Spinal cord (tissue), 10 donors: Measurements from ENCODE around the gene PLK5. TPM values are rescaled to one million over a fixed set of nuclear protein-coding genes. Genes with fewer than 3 reads are reported as not detected.

Source experiments
- DNase-seq, 6 donors: peaks; one replicate each; pipeline versions ENCODE4 v3.0.0 to v3.0.0-alpha.2; 2013 to 2015; ENCODE audit warnings: low spot score in 6 of 6, low read depth in 4 of 6
- H3K27ac ChIP-seq: one replicate; pipeline ENCODE4 v1.5.1; 2013; ENCODE audit warnings: low read depth, low read length, control low read depth
- H3K27me3 ChIP-seq: one replicate; pipeline ENCODE4 v1.6.1; 2013; ENCODE audit warnings: low read length; ENCODE audit not compliant: control insufficient read depth, insufficient read depth
- H3K36me3 ChIP-seq: one replicate; pipeline ENCODE4 v1.6.1; 2013; ENCODE audit warnings: low read length; ENCODE audit not compliant: control insufficient read depth, insufficient read depth
- H3K4me1 ChIP-seq: one replicate; pipeline ENCODE4 v1.6.1; 2013; ENCODE audit warnings: low read length; ENCODE audit not compliant: control insufficient read depth, insufficient read depth
- H3K4me3 ChIP-seq: one replicate; pipeline ENCODE4 v1.5.1; 2013; ENCODE audit warnings: low read depth, low read length, control low read depth
- H3K9me3 ChIP-seq: one replicate; pipeline ENCODE4 v1.6.1; 2013; ENCODE audit warnings: low read length; ENCODE audit not compliant: control insufficient read depth, insufficient read depth
- WGBS: methylation state at CpG from one replicate; pipeline ENCODE4 v1.1.5; 2013; ENCODE audit warnings: missing lambda C conversion rate; ENCODE audit not compliant: insufficient coverage; 5-methylcytosine and 5-hydroxymethylcytosine counted together
- polyA plus RNA-seq, 2 donors: library from polyadenylated mRNA; unstranded; fragments of 120-200 nt; gene quantifications; one replicate each; pipeline ENCODE4 v1.2.1, GENCODE V29; 2013; ENCODE audit not compliant: insufficient read length in 2 of 2
- total RNA-seq, 2 donors: library from RNA; depleted of rRNA in 1 of 2; stranded (reverse); fragments of 120-200 nt in 1 of 2; fragments of >200 nt in 1 of 2; gene quantifications; one replicate each; pipeline versions ENCODE4 v1.2.3 to v1.2.4, GENCODE V29; 2013 to 2014
- donor health status: healthy.

The PLK5 gene
- total and polyA plus RNA-seq, 4 donors: 0.59 to 5.9 (median 2.4) TPM

DNA sequence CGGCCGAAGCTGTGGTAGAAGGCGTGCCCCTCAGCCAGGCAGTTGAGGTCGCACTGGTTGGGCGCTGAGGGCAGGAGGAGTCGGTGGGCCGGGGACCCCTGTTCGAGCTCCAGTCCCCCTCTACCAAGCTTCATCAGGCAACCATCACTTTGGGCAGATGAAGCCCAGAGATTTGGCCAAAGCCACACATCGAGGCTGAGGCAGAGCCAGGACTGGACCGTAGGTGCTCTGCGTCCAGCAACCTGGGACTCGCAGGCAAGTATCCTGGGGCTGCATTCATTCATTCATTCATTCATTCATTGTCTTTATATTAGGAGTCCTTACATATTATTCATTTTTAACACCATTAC is 15.4 kb upstream of the PLK5 start:
- Histone ChIP-seq H3K27me3 (peaks cover 42% of the 10 kb centered on the region), H3K9me3 (no peaks in the 10 kb centered on the region), H3K4me3 (peak overlapping the region; percentile 19), H3K36me3 (peaks cover 2% of the 10 kb centered on the region), H3K4me1 (peaks cover 35% of the 10 kb centered on the region), H3K27ac (peak overlapping the region; percentile 42)
- no peak for DNase-seq
- 34% methylated on average over 10 of the region's 12 CpGs for WGBS

DNA sequence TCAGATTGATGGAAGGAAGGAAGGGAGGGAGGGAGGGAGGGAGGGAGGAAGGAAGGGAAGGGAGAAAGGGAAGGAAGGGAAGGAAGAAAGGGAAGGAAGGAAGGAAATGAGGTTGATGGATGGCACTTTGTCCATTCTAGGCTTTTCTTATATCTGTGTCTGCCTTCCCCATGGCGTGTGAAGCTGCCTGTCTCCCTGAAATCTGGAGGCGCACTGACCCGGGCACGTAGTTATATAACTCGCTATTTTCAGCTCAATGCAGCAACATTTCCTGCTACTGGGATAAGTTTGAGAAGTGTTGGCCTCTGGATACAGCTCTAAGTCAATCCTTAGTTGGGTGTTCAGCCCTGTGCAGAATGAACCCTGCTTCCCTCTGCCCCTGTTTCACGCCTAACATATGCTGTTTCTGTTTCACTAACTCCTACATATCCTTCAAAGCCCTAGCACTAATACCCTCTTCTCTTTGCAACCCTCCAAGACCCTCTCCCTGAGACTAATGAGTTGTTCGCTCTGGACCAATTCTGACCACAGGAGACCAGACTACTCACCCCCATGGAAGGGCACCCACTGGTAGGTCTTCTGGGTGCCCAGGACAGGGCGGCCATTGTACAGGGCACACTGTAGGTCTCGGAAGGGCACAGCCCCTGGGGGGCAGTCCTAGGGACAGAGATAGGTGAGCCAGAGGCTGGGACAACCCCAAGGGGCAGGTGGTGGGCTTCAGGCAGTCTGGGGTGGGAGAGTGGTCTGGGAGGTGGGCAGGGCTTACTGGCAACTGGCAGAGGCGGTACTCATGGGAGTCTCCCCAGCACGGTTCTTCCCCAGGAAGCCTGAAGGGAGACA is 14.1 kb upstream of the PLK5 start:
- H3K27ac ChIP-seq: no peak overlapping the region
- peaks cover 29% of the 10 kb centered on the region for H3K4me1 ChIP-seq
- no peak overlapping the region for H3K4me3 ChIP-seq
- peaks cover 2% of the 10 kb centered on the region for H3K36me3 ChIP-seq
- no peaks in the 10 kb centered on the region for H3K9me3 ChIP-seq
- DNase-seq: no peak
- WGBS: 82% methylated on average over 6 of the region's 11 CpGs
- peaks cover 44% of the 10 kb centered on the region for H3K27me3 ChIP-seq

DNA sequence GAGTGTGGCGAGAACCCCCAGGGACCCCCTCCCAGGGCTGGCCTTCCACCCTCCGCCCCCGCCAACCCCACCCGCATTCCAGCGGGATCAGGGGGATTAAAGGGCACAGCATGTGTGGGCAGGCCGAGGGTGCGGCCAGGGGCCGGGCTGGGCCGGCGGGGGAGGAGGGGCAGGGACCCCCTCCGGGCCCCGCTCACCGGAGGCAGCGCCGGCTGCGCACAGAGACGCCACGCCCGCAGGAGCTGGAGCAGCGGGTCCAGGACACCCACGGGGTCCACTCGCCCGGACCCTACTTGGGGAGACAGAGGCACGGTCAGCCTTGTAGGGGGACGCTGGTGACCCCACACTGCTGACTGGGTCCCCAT is 13.5 kb upstream of the PLK5 start:
- no peaks in the 10 kb centered on the region for H3K9me3 ChIP-seq
- DNase-seq: no peak
- H3K36me3 ChIP-seq: peaks cover 2% of the 10 kb centered on the region
- no peak overlapping the region for H3K4me3 ChIP-seq
- H3K4me1 ChIP-seq: peaks cover 29% of the 10 kb centered on the region
- H3K27me3 ChIP-seq: peaks cover 47% of the 10 kb centered on the region
- WGBS: 17% methylated on average over 20 of the region's 25 CpGs
- H3K27ac ChIP-seq: no peak overlapping the region

DNA sequence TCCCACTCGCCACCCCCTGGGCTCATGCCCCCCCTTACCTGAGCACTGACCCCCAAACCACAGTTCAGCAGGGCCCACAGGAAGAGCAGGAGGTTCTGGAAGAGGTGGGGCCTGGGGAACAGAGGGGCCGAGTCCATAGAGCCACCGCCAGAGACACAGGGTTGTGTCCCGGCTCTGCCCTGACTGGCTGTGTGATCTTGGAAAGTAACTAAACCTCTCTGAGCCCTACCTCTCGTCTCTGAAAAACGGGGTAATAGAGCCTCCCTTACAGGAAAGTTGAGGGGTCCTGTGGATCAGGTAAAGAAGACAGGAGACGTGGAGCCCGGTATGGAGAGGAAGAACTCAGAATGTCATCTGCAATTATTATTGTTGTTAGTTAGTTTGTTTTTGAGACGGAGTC is 13.1 kb upstream of the PLK5 start:
- 48% methylated on average over 8 of the region's 9 CpGs for WGBS
- H3K9me3 ChIP-seq: no peaks in the 10 kb centered on the region
- H3K4me3 ChIP-seq: no peak overlapping the region
- H3K27me3 ChIP-seq: peaks cover 45% of the 10 kb centered on the region
- H3K27ac ChIP-seq: no peak overlapping the region
- DNase-seq: no peak
- H3K4me1 ChIP-seq: peaks cover 29% of the 10 kb centered on the region
- peaks cover 2% of the 10 kb centered on the region for H3K36me3 ChIP-seq

DNA sequence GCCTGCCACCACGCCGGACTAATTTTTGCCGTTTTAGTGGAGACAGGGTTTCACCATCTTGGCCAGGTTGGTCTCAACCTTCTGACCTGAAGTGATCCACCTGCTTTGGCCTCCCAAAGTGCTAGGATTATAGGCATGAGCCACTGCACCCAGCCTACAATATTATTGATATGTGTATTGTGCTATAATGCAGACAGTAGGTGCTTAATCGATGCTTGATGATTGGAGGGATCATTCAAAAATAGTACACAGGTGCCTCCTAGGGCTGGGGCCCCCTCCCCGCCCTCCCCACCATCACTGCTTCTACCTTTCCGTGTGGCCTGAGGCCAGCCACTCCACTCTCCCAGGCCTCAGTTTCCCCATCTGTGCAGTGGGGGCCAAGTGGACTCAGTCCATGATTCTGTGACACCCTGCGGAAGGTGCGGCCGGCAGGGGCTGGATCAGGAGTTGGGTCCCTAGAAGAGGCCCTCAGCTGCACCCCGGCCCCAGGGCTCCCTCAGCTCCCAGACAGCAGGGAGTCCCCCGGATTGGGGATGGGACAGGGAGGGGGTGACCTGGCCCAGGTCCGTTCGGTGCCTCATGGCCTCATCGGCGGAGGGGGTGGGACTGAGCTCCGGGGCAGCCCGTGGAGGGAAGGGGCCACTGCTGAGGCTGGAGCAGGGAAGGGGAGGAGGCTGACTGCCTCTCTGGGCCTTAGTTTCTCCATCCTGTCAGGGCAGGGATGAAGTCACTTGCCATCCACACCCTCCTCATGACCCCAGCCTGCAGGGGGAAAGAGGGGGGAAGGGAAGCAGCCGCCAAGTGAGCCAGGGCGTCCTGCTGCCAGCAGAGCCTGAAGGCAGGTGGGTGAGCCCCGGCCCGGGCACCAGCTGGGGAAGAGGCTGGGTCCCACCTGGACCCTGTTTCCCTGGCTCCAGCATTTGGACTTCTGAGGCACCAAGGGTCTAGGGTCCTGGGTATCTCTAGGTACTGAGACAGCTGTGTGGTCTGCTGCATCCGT is 12.3 kb upstream of the PLK5 start:
- no peak overlapping the region for H3K27ac ChIP-seq
- peaks cover 2% of the 10 kb centered on the region for H3K36me3 ChIP-seq
- H3K9me3 ChIP-seq: no peaks in the 10 kb centered on the region
- H3K4me1 ChIP-seq: peaks cover 29% of the 10 kb centered on the region
- no peak overlapping the region for H3K4me3 ChIP-seq
- WGBS: 54% methylated on average over 19 of the region's 22 CpGs
- DNase-seq: no peak
- H3K27me3 ChIP-seq: peaks cover 45% of the 10 kb centered on the region

GRCh38 chr19:1512671-1513498 is 11.0 kb upstream of the PLK5 start, which contains the start of gene ADAMTSL5:
ADAMTSL5 (minus strand) TSS chr19:1513019; CDS start chr19:1510943, 2,076 bp downstream.
- Histone ChIP-seq H3K4me3 (no peak within 1 kb of the TSS), H3K27me3 (peaks cover 45% of the 10 kb centered on the region), H3K27ac (no peak within 1 kb of the TSS)

DNA sequence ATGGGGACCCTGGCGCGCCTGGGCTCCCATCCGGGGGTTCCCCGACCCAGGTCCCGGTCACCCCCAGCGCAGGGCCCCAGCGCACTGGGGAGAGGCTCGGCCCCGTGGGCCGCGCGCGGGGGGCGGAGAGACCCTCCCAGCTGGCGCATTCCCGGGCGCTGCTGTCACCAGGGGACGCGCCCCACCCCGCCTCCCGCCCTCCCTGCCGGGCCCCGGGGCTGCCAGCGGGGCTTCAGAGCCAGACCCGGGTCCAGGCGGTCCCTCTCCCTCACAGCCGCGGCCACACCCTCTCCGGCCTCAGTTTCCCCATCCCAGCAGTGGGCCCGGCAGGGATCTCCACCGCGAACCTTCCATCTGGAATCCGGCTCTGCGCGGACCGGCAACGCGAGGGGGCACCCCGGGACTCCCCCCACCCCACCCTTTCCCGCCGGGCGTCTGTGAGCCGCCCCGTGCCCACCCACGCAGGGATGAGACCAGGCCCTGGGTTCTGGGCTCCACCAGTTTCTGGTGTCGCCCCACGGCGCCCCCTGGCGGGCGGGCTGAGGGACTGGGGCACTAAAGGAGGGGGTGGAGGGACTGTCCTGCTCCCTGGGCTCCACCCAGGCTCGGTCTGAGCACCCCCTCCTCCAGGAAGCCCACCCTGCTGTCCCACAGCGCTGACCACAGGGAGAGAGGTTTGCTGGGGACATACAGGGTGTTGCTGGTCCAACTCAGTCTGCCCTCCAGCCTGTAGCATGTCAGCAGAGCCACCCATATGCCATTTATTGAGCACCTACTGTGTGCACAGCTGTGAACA is 10.2 kb upstream of the PLK5 start:
- Histone ChIP-seq H3K27ac (no peak overlapping the region), H3K4me3 (no peak overlapping the region), H3K27me3 (peaks cover 45% of the 10 kb centered on the region), H3K36me3 (peaks cover 2% of the 10 kb centered on the region), H3K4me1 (peaks cover 12% of the 10 kb centered on the region), H3K9me3 (no peaks in the 10 kb centered on the region)
- DNase-seq: no peak
- WGBS: 9% methylated on average over 38 of the region's 52 CpGs

More at GRCh38 chr19:1512671-1513498, 11.0 kb upstream of the PLK5 start, which contains the start of gene ADAMTSL5:
- no peak for DNase-seq
- 2% methylated on average over 74 of the region's 78 CpGs for WGBS
- peaks cover 19% of the 10 kb centered on the region for H3K4me1 ChIP-seq
- H3K36me3 ChIP-seq: peaks cover 2% of the 10 kb centered on the region
- H3K9me3 ChIP-seq: no peaks in the 10 kb centered on the region

DNA sequence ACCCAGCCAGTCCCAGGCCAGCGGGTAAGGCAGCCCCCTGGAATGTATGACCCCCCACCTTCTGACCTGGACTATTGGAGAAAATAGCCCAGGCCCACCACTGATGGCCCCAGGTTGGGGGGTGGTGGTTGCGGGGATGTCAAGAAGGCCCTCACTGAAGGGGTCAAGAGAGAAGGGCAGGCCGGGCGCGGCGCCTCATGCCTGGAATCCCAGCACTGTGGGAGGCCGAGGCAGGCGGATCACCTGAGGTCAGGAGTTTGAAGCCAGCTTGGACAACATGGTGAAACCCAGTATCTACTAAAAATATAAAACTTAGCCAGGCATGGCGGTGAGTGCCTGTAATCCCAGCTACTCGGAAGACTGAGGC is 9.6 kb upstream of the PLK5 start:
- 67% methylated on average over 8 of the region's 10 CpGs for WGBS
- Histone ChIP-seq H3K36me3 (peaks cover 2% of the 10 kb centered on the region), H3K27me3 (peaks cover 45% of the 10 kb centered on the region), H3K27ac (no peak overlapping the region), H3K4me1 (peaks cover 11% of the 10 kb centered on the region), H3K4me3 (no peak overlapping the region), H3K9me3 (no peaks in the 10 kb centered on the region)
- no peak for DNase-seq
